B cell (primary cell): ENCODE data around the gene ABCB6. TPM values are rescaled to one million over a fixed set of nuclear protein-coding genes. Genes with fewer than 3 reads are reported as not detected.
A peak's percentile ranks its signal among the peaks of the same experiment; 100 is the strongest.

Experiments used
- ATAC-seq: fragments of 200-7000 bp; cut with Tn5 transposase; one replicate; pipeline ENCODE4 v1.10.0; 2021; ENCODE audit warnings: low read depth, mild to moderate bottlenecking, moderate number of reproducible peaks, moderate library complexity
- CTCF ChIA-PET: fragments of 350-600 bp; sonication (Branson Sonifier 250); formaldehyde crosslinking; loops from one replicate; lab custom pipeline; 2021; ENCODE audit warnings: antibody characterized with exemption, inconsistent platforms; lab: Charles Lee
- POLR2A ChIA-PET: fragments of 350-600 bp; sonication (Branson Sonifier 250); formaldehyde crosslinking; loops from one replicate; lab custom pipeline; 2021; ENCODE audit warnings: antibody characterized with exemption; lab: Charles Lee
- DNase-seq: peaks from one replicate; pipeline ENCODE4 v3.0.0; 2013
- H2AFZ ChIP-seq: 2 replicates; pipeline ENCODE4 v1.6.1; 2012; ENCODE audit warnings: mild to moderate bottlenecking, low read depth, low read length; ENCODE audit not compliant: insufficient read depth, poor library complexity, severe bottlenecking
- H3K27ac ChIP-seq, 2 donors: 1 replicate in 1 of 2; 2 replicates in 1 of 2; pipeline ENCODE4 v1.5.1; 2012 to 2013; ENCODE audit warnings: low read length in 2 of 2, mild to moderate bottlenecking in 2 of 2, moderate library complexity in 1 of 2
- H3K27me3 ChIP-seq, 4 experiments: fragments of 200-600 bp in 1 of 4; sonication (generic) in 1 of 4; replicated peaks in 1 of 4; 1 replicate in 2 of 4; 2 replicates in 2 of 4; pipeline versions ENCODE4 v1.6.1 to v1.7.0; 2013 to 2016; ENCODE audit warnings: low read length in 3 of 4, mild to moderate bottlenecking in 2 of 4, mixed read lengths in 1 of 4, moderate library complexity in 1 of 4; ENCODE audit not compliant: insufficient read depth in 4 of 4, control insufficient read depth in 3 of 4; ENCODE audit errors: control extremely low read depth in 1 of 4
- H3K36me3 ChIP-seq, 2 experiments: replicated peaks in 1 of 2; 1 replicate in 1 of 2; 2 replicates in 1 of 2; pipeline versions ENCODE4 v1.6.1 to v1.7.1; 2013; ENCODE audit warnings: low read length in 1 of 2; ENCODE audit not compliant: insufficient read depth in 2 of 2, control insufficient read depth in 1 of 2; ENCODE audit errors: control extremely low read depth in 1 of 2, extremely low read depth in 1 of 2
- H3K4me1 ChIP-seq, 2 donors: fragments of 200-600 bp in 1 of 2; sonication (generic) in 1 of 2; 1 replicate in 1 of 2; 2 replicates in 1 of 2; pipeline versions ENCODE4 v1.5.1 to v1.6.1; 2013 to 2017; ENCODE audit warnings: low read length in 2 of 2; ENCODE audit not compliant: control insufficient read depth in 2 of 2, insufficient read depth in 2 of 2
- H3K4me2 ChIP-seq: replicated peaks from 2 replicates; pipeline ENCODE3; 2012; ENCODE audit warnings: mild to moderate bottlenecking, low read depth, low read length; ENCODE audit not compliant: poor library complexity, severe bottlenecking
- H3K4me3 ChIP-seq, 5 experiments: fragments of 200-600 bp in 1 of 5; sonication (generic) in 1 of 5; 1 replicate in 3 of 5; 2 replicates in 2 of 5; pipeline versions ENCODE4 v1.5.1 to v1.7.0; 2011 to 2016; ENCODE audit warnings: low read length in 4 of 5, mild to moderate bottlenecking in 4 of 5, low read depth in 2 of 5, control low read depth in 1 of 5, moderate library complexity in 1 of 5; ENCODE audit not compliant: insufficient read depth in 1 of 5; ENCODE audit errors: control extremely low read depth in 1 of 5, extremely low read depth in 1 of 5
- H3K79me2 ChIP-seq: fragments of 200-600 bp; sonication (generic); one replicate; pipeline ENCODE4 v1.6.0; 2016; ENCODE audit warnings: low read length; ENCODE audit not compliant: control insufficient read depth, insufficient read depth
- H3K9ac ChIP-seq: fragments of 200-600 bp; sonication (generic); 2 replicates; pipeline ENCODE4 v1.6.1; 2017; ENCODE audit warnings: mild to moderate bottlenecking, low read length, moderate library complexity
- H3K9me3 ChIP-seq, 3 donors: one replicate each; pipeline versions ENCODE4 v1.6.1 to v1.7.1; 2013; ENCODE audit warnings: low read length in 2 of 3; ENCODE audit not compliant: control insufficient read depth in 2 of 3, insufficient read depth in 1 of 3; ENCODE audit errors: control extremely low read depth in 1 of 3
- H4K20me1 ChIP-seq: 2 replicates; pipeline ENCODE4 v1.6.0; 2012; ENCODE audit warnings: mild to moderate bottlenecking, low read length; ENCODE audit not compliant: insufficient read depth, control insufficient read depth, poor library complexity, severe bottlenecking
- H3K27ac Mint-ChIP-seq: one replicate; pipeline ENCODE4 v1.8.0; 2021; ENCODE audit warnings: mixed read lengths
- H3K27me3 Mint-ChIP-seq: one replicate; pipeline ENCODE4 v1.8.0; 2021; ENCODE audit warnings: mixed read lengths
- H3K4me1 Mint-ChIP-seq: one replicate; pipeline ENCODE4 v1.8.0; 2021; ENCODE audit warnings: mixed read lengths
- H3K4me3 Mint-ChIP-seq: one replicate; pipeline ENCODE4 v1.8.0; 2021; ENCODE audit warnings: mixed read lengths
- H3K9me3 Mint-ChIP-seq: one replicate; pipeline ENCODE4 v1.8.0; 2022; ENCODE audit warnings: mixed read lengths; ENCODE audit not compliant: insufficient read depth
- CTCF ChIP-seq: fragments of 200-600 bp; IDR thresholded peaks from one replicate; pipeline ENCODE4 v1.8.0; 2022; ENCODE audit warnings: antibody characterized with exemption, mild to moderate bottlenecking
- EZH2 ChIP-seq: IDR thresholded peaks from 2 replicates; pipeline ENCODE4 v1.6.1; 2012; ENCODE audit warnings: borderline replicate concordance, low read depth, mild to moderate bottlenecking, moderate library complexity, low read length; ENCODE audit not compliant: insufficient read depth, poor library complexity, severe bottlenecking
- WGBS: methylation state at CpG from one replicate; pipeline ENCODE4 v1.1.5; 2013; ENCODE audit warnings: missing lambda C conversion rate; ENCODE audit not compliant: insufficient coverage; 5-methylcytosine and 5-hydroxymethylcytosine counted together
- intact Hi-C: fragments of 100-400 bp; cut with micrococcal nuclease; formaldehyde crosslinking; loops from one replicate; pipeline ENCODE4 v1.10.0; 2022
- polyA plus RNA-seq: library from polyadenylated mRNA; depleted of rRNA; stranded (reverse); fragments of >200 nt; gene quantifications from 2 replicates; pipeline ENCODE4 v1.2.3, GENCODE V29; 2012
- total RNA-seq, 2 donors: library from RNA; stranded (reverse); fragments of 120-200 nt in 1 of 2; gene quantifications; 1 replicate in 1 of 2; 2 replicates in 1 of 2; pipeline versions ENCODE4 v1.2.3 to v1.2.4, GENCODE V29; 2013 to 2022

The ABCB6 gene
- total and polyA plus RNA-seq, 2 donors (not counting 1 experiment from before 2014, with no cell fraction given) = 10.5 to 15.3 TPM

- H3K27me3 ChIP-seq = no peaks in the 10 kb centered on the region
- no peaks in the 10 kb centered on the region for H3K9me3 ChIP-seq
- DNase-seq = no peak
- 85% methylated on average over 11 of the region's 17 CpGs for WGBS
- CTCF ChIA-PET = interaction anchor here (0.7 to 7.3 kb wide), 9 partner anchors 16 to 92 kb away, joined by 3 to 65 read pairs (median 4); partner anchors contain the start of genes CNPPD1, NHEJ1 and TUBA4A
- H3K27ac Mint-ChIP-seq = peak overlapping the region; percentile 79
- peak overlapping the region in 1 of 2 donors; percentile 94 for H3K27ac ChIP-seq
- peak overlapping the region; percentile 69 for H3K4me3 Mint-ChIP-seq
- no peak for ATAC-seq
- H3K4me2 ChIP-seq = peak overlapping the region; percentile 80
- no peaks in the 10 kb centered on the region for H3K27me3 Mint-ChIP-seq
- no peak overlapping the region for H3K4me3 ChIP-seq
- peaks cover 28% of the 10 kb centered on the region for H3K4me1 Mint-ChIP-seq
- intact Hi-C loops = loop anchor here (1.0 to 2.0 kb wide), 2 partner anchors 21 to 37 kb away; partner anchors contain the start of genes ANKZF1, ATG9A, GLB1L and STK16
- peaks cover 16 to 23% of the 10 kb centered on the region in 2 donors for H3K4me1 ChIP-seq
- no peak for TF ChIP-seq CTCF
- TF ChIP-seq EZH2 = no peak
- peaks cover 7 to 24% of the 10 kb centered on the region in 2 experiments for H3K36me3 ChIP-seq
- no peaks in the 10 kb centered on the region for H3K9me3 Mint-ChIP-seq
- H3K79me2 ChIP-seq = peaks cover 6% of the 10 kb centered on the region
- H2AFZ ChIP-seq = no peak overlapping the region
- POLR2A ChIA-PET = interaction anchor here (3.0 kb wide), 1 partner anchor 32 kb away, joined by 46 read pairs; the partner anchor contains the start of genes CNPPD1 and RETREG2
- H4K20me1 ChIP-seq = peaks cover 14% of the 10 kb centered on the region
- H3K9ac ChIP-seq = no peak overlapping the region
Observed at GRCh38 chr2:219207884-219208740, 10.6 kb downstream of the ABCB6 start.
